A549 (cell line): ENCODE data around the gene ACVR1. TPM values are rescaled to one million over a fixed set of nuclear protein-coding genes. Genes with fewer than 3 reads are reported as not detected.

Experiments
- ATAC-seq, 2 experiments: fragments of 200-7000 bp in 1 of 2; fragments of >200 bp in 1 of 2; cut with Nextera tagmentation in 1 of 2; cut with Tn5 transposase in 1 of 2; 3 replicates each; pipeline versions ENCODE4 v1.8.0 to v1.9.1; 2018 to 2020; ENCODE audit warnings: mild to moderate bottlenecking in 1 of 2, moderate library complexity in 1 of 2
- CTCF ChIA-PET: fragments of 300-600 bp; sonication (Branson Sonifier 250); formaldehyde crosslinking; extraction: SDS; loops from one replicate; lab custom pipeline; 2021; ENCODE audit warnings: antibody characterized with exemption, inconsistent platforms; lab: Yijun Ruan, JAX
- POLR2A ChIA-PET: fragments of 350-600 bp; formaldehyde crosslinking; extraction: SDS; loops from one replicate; lab custom pipeline; 2021; ENCODE audit warnings: antibody characterized with exemption, inconsistent platforms; lab: Yijun Ruan, JAX
- DNase-seq, 2 experiments: peaks; one replicate each; pipeline versions ENCODE4 v3.0.0 to v3.0.0-alpha.2; 2011 to 2016; ENCODE audit warnings: low read depth in 1 of 2, low spot score in 1 of 2
- FAIRE-seq: peaks from 2 replicates; lab custom pipeline; 2011; peaks lifted over from hg19 to GRCh38; lab: Jason Lieb, UNC
- H3K27ac ChIP-seq, 2 experiments: fragments of >200 bp; sonication (Bioruptor Twin); formaldehyde crosslinking; 3 replicates each; pipeline ENCODE4 v1.5.1; 2016 to 2017
- H3K4me1 ChIP-seq: fragments of >200 bp; sonication (Bioruptor Twin); formaldehyde crosslinking; 3 replicates; pipeline ENCODE4 v1.6.1; 2016
- H3K4me2 ChIP-seq: fragments of >200 bp; sonication (Bioruptor Twin); formaldehyde crosslinking; 3 replicates; pipeline ENCODE4 v1.6.1; 2016
- H3K4me3 ChIP-seq: fragments of >200 bp; sonication (Bioruptor Twin); formaldehyde crosslinking; 3 replicates; pipeline ENCODE4 v1.5.1; 2016
- H3K9me3 ChIP-seq: fragments of >200 bp; sonication (Bioruptor Twin); formaldehyde crosslinking; 3 replicates; pipeline ENCODE4 v1.6.1; 2016
- BHLHE40 ChIP-seq: IDR thresholded peaks from 2 replicates; pipeline ENCODE4 v1.6.1; 2012; ENCODE audit warnings: low read depth, low read length, inconsistent platforms
- CBX2 ChIP-seq: fragments of 200-600 bp; sonication (generic); IDR thresholded peaks from 2 replicates; pipeline ENCODE4 v1.6.1; 2016; ENCODE audit warnings: low read depth, mild to moderate bottlenecking, borderline replicate concordance
- CEBPB ChIP-seq, 2 experiments: fragments of >200 bp in 1 of 2; sonication (Bioruptor Twin) in 1 of 2; formaldehyde crosslinking in 1 of 2; IDR thresholded peaks; 2 replicates each; pipeline ENCODE4 v1.6.1; 2012 to 2016
- CHD2 ChIP-seq: fragments of 150-350 bp; IDR thresholded peaks from 2 replicates; pipeline ENCODE4 v1.6.1; 2014; ENCODE audit warnings: low read length; ENCODE audit not compliant: partially characterized antibody
- EHMT2 ChIP-seq: fragments of 200-600 bp; sonication (generic); IDR thresholded peaks from 2 replicates; pipeline ENCODE4 v1.6.1; 2016; ENCODE audit warnings: antibody characterized with exemption, low read depth, mild to moderate bottlenecking, moderate library complexity
- ELK1 ChIP-seq: fragments of 150-350 bp; IDR thresholded peaks from 2 replicates; pipeline ENCODE4 v1.6.1; 2014; ENCODE audit warnings: low read depth, mild to moderate bottlenecking, low read length
- FOSL2 ChIP-seq, 2 experiments: fragments of 450-650 bp in 1 of 2; fragments of >200 bp in 1 of 2; sonication (Bioruptor Twin) in 1 of 2; formaldehyde crosslinking; IDR thresholded peaks; 2 replicates each; pipeline versions ENCODE4 v1.5.0 to v1.6.1; 2016 to 2020; ENCODE audit warnings: mild to moderate bottlenecking in 1 of 2, moderate library complexity in 1 of 2
- FOXS1 ChIP-seq: fragments of 250-450 bp; sonication (Bioruptor Pico); IDR thresholded peaks from 2 replicates; pipeline ENCODE4 v1.5.0; 2020; ENCODE audit warnings: mild to moderate bottlenecking, moderate library complexity
- HOXA7 ChIP-seq: fragments of 250-450 bp; sonication (Bioruptor Pico); IDR thresholded peaks from 2 replicates; pipeline ENCODE4 v1.5.0; 2020; ENCODE audit warnings: mild to moderate bottlenecking, moderate library complexity
- KDM5A ChIP-seq: fragments of 200-600 bp; sonication (generic); IDR thresholded peaks from 2 replicates; pipeline ENCODE4 v1.6.1; 2016; ENCODE audit warnings: antibody characterized with exemption, mild to moderate bottlenecking
- MAFK ChIP-seq: fragments of 450-650 bp; IDR thresholded peaks from 2 replicates; pipeline ENCODE4 v1.6.1; 2014; ENCODE audit not compliant: partially characterized antibody
- POLR2A ChIP-seq: IDR thresholded peaks from 2 replicates; pipeline ENCODE4 v1.6.1; 2012; ENCODE audit warnings: mild to moderate bottlenecking, low read length
- RARB ChIP-seq: fragments of 250-450 bp; sonication (Bioruptor Pico); IDR thresholded peaks from 2 replicates; pipeline ENCODE4 v1.8.0; 2021; ENCODE audit warnings: mild to moderate bottlenecking, moderate library complexity
- REST ChIP-seq: fragments of 200-600 bp; sonication (generic); IDR thresholded peaks from 2 replicates; pipeline ENCODE4 v1.6.1; 2016; ENCODE audit warnings: antibody characterized with exemption, mild to moderate bottlenecking, moderate library complexity
- RNF2 ChIP-seq: fragments of 200-600 bp; sonication (generic); IDR thresholded peaks from 2 replicates; pipeline ENCODE4 v1.6.1; 2016; ENCODE audit warnings: low read depth, mild to moderate bottlenecking, antibody characterized with exemption, moderate library complexity, borderline replicate concordance
- SREBF2 ChIP-seq: fragments of 450-650 bp; IDR thresholded peaks from 2 replicates; pipeline ENCODE4 v1.6.1; 2014; ENCODE audit warnings: mild to moderate bottlenecking, moderate library complexity
- USF2 ChIP-seq: fragments of 450-650 bp; IDR thresholded peaks from 2 replicates; pipeline ENCODE4 v1.6.1; 2014; ENCODE audit warnings: antibody characterized with exemption
- ZC3H11A ChIP-seq: fragments of 450-650 bp; IDR thresholded peaks from 2 replicates; pipeline ENCODE4 v1.6.1; 2014; ENCODE audit warnings: antibody characterized with exemption, mild to moderate bottlenecking
- ZFP36 ChIP-seq: fragments of 450-650 bp; IDR thresholded peaks from 2 replicates; pipeline ENCODE4 v1.6.1; 2014; ENCODE audit warnings: borderline replicate concordance; ENCODE audit not compliant: partially characterized antibody
- ZSCAN20 ChIP-seq: fragments of 250-450 bp; sonication (Bioruptor Pico); IDR thresholded peaks from 2 replicates; pipeline ENCODE4 v1.8.0; 2022; ENCODE audit warnings: mild to moderate bottlenecking, moderate library complexity
- WGBS: methylation state at CpG from one replicate; pipeline ENCODE4 v1.1.6; 2017; ENCODE audit errors: missing lambda C conversion rate; 5-methylcytosine and 5-hydroxymethylcytosine counted together
- polyA plus RNA-seq, 4 experiments: library from polyadenylated mRNA; depleted of rRNA in 3 of 4; stranded (reverse); fragments of >200 nt; fragmentation: RNase III in 1 of 4; extraction: RNeasy Plus Mini Kit Qiagen cat#74134 plus additional on column Dnase treatment in 1 of 4; gene quantifications; 2 replicates in 3 of 4; 3 replicates in 1 of 4; pipeline ENCODE4 v1.2.3, GENCODE V29; 2011 to 2017
- TF ChIP-seq, protein P1 (sequence below): IDR thresholded peaks from 2 replicates; pipeline ENCODE4 v1.6.1; 2012; ENCODE audit warnings: low read depth, borderline replicate concordance
- TF ChIP-seq, protein P2 (sequence below): fragments of 250-450 bp; sonication (Bioruptor Pico); IDR thresholded peaks from 2 replicates; pipeline ENCODE4 v1.5.0; 2021; ENCODE audit warnings: mild to moderate bottlenecking, moderate library complexity, borderline replicate concordance

The ACVR1 gene
- polyA plus RNA-seq, 2 of the 4 experiments (the other 2 are of a cell fraction), result 14.6 to 21.6 TPM

- Histone ChIP-seq H3K4me2 (peak overlapping the region; percentile 13; the same call in 2 of the 3 replicates), H3K4me3 (no peak overlapping the region), H3K9me3 (no peaks in the 10 kb centered on the region), H3K4me1 (peaks cover 14% of the 10 kb centered on the region), H3K27ac (no peak overlapping the region)
- CTCF ChIA-PET, result interaction anchor here (0.6 to 2.3 kb wide), 3 partner anchors 12 to 84 kb away, joined by 3 to 6 read pairs (median 3); partner anchors contain the start of gene ACVR1
- POLR2A ChIA-PET, result no interaction called here
- WGBS, result 69% methylated on average over 3 of the region's 3 CpGs
- DNase-seq (no peak), ATAC-seq (peak in 1 of 2 experiments; percentile 46; a peak in 2 of 6 replicates), FAIRE-seq (no peak)
- TF ChIP-seq USF2 (no peak), FOXS1 (CRISPR knock-in tag) (no peak)
- TF ChIP-seq, protein P1, sequence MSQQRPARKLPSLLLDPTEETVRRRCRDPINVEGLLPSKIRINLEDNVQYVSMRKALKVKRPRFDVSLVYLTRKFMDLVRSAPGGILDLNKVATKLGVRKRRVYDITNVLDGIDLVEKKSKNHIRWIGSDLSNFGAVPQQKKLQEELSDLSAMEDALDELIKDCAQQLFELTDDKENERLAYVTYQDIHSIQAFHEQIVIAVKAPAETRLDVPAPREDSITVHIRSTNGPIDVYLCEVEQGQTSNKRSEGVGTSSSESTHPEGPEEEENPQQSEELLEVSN, result no peak
Measured at GRCh38 chr2:157792335-157793052, 83.6 kb downstream of the ACVR1 start.

GRCh38 chr2:157790780-157791179 is 85.3 kb downstream of the ACVR1 start:
- DNase-seq (no peak), ATAC-seq (no peak), FAIRE-seq (no peak)
- H3K4me1 ChIP-seq, result peaks cover 30% of the 10 kb centered on the region
- no peak overlapping the region for H3K4me2 ChIP-seq
- H3K27ac ChIP-seq, result no peak overlapping the region
- TF ChIP-seq HOXA7 (no peak), CHD2 (no peak), ZSCAN20 (no peak), MAFK (no peak), ZFP36 (no peak), BHLHE40 (no peak), FOSL2 (IDR thresholded peaks at IDR 0.05) (no peak), FOSL2 (CRISPR knock-in tag; IDR thresholded peaks at IDR 0.05) (no peak), EHMT2 (no peak)
- H3K9me3 ChIP-seq, result no peaks in the 10 kb centered on the region
- ChIA-PET POLR2A (no interaction called here), CTCF (interaction anchor here (0.6 to 2.3 kb wide), 3 partner anchors 12 to 148 kb away, joined by 3 to 6 read pairs (median 6); partner anchors contain the start of gene ACVR1)
- no peak overlapping the region for H3K4me3 ChIP-seq
- WGBS, result 95% methylated on average over 5 of the region's 5 CpGs

DNA sequence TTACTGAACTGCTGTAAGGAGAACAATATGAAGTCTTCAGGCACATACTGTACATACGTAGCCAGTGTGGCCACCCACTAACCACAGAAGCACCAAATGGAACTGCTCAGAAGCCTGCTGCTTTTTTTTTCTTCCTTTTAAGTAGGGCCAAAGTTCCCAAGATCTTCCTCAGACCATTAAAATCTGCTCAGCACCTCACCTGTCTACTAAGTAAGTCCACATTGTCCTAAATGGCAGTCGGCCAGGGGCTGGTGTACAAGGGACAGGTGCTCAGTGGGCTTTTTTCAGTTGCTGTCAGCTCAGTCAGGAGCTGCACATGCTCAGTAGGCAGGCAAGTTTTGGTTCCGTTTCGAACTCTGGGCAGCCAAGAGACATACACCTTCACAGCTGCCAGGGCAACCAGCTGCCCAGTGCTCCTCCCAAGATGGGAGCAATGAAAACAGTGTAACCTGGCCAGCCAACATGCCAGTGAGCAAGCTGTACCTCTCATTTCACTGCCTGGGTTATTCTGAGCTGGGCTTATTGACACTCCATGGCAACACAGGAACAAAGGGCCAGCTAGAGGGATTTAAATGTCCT is 86.1 kb downstream of the ACVR1 start:
- ChIA-PET CTCF (interaction anchor here (0.6 to 2.3 kb wide), 5 partner anchors 11 to 222 kb away, joined by 3 to 6 read pairs (median 4); partner anchors contain the start of gene ACVR1), POLR2A (no interaction called here)
- DNase-seq (no peak), ATAC-seq (no peak), FAIRE-seq (no peak)
- Histone ChIP-seq H3K4me1 (peaks cover 38% of the 10 kb centered on the region), H3K9me3 (no peaks in the 10 kb centered on the region), H3K4me2 (no peak overlapping the region), H3K27ac (no peak overlapping the region), H3K4me3 (no peak overlapping the region)
- 82% methylated on average over 4 of the region's 4 CpGs for WGBS
- TF ChIP-seq, protein P2, sequence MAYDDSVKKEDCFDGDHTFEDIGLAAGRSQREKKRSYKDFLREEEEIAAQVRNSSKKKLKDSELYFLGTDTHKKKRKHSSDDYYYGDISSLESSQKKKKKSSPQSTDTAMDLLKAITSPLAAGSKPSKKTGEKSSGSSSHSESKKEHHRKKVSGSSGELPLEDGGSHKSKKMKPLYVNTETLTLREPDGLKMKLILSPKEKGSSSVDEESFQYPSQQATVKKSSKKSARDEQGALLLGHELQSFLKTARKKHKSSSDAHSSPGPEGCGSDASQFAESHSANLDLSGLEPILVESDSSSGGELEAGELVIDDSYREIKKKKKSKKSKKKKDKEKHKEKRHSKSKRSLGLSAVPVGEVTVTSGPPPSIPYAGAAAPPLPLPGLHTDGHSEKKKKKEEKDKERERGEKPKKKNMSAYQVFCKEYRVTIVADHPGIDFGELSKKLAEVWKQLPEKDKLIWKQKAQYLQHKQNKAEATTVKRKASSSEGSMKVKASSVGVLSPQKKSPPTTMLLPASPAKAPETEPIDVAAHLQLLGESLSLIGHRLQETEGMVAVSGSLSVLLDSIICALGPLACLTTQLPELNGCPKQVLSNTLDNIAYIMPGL (CRISPR knock-in tag), result no peak
- no peak for TF ChIP-seq RARB (CRISPR knock-in tag)
- TF ChIP-seq ZC3H11A, result no peak
- TF ChIP-seq ELK1, result no peak
- TF ChIP-seq FOSL2 (IDR thresholded peaks at IDR 0.05), result no peak
- no peak for TF ChIP-seq FOSL2 (CRISPR knock-in tag; IDR thresholded peaks at IDR 0.05)
- TF ChIP-seq SREBF2, result no peak
- TF ChIP-seq REST, result no peak
- no peak for TF ChIP-seq POLR2A
- TF ChIP-seq, protein P1, result no peak
- no peak for TF ChIP-seq RNF2
- no peak for TF ChIP-seq CEBPB (IDR thresholded peaks at IDR 0.05)
- no peak for TF ChIP-seq CBX2
- TF ChIP-seq KDM5A, result no peak
